ENCODE results near the gene OBI1. TPM values are rescaled to one million over a fixed set of nuclear protein-coding genes. Genes with fewer than 3 reads are reported as not detected.

OBI1 gene
- total RNA-seq, 1 experiment from 2014 or later = 14.0 TPM

DNA sequence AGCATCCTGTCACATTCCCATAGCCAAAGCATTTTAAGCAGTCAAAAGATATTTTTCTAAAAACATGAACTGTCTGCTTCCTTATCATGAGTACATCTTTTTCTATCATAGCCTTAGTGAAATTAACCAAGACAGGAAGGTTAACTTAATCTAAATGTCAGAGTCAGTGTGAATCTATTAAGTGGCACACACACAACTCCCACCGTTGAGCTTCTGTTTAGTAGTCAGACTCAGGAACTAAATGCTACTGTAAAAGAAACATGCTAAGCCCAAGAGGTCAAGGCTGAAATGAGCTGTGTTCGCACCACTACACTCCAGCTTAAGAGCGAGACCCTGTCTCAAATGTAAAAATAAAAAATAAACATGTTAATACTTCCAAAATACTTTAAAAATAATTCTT is 47.9 kb downstream of the OBI1 start:
- no peak for ATAC-seq
- Histone ChIP-seq H3K4me2 (ENCODE audit: low read length) (no peak overlapping the region), H3K79me2 (ENCODE audit: insufficient read depth, low read length) (no peaks in the 10 kb centered on the region), H4K20me1 (ENCODE audit: insufficient read depth) (0 out of 2 replicates have a peak, but pooled peaks cover 6% of the 10 kb centered on the region), H3K4me1 (ENCODE audit: control insufficient read depth in 1 of 2, insufficient read depth in 2 of 2, low read length in 2 of 2) (no peaks in the 10 kb centered on the region), H3K9ac (ENCODE audit: low read length) (no peak overlapping the region), H3K27me3 (ENCODE audit: insufficient read depth, low read length) (no peaks in the 10 kb centered on the region), H3K9me3 (ENCODE audit: control insufficient read depth in 1 of 2, insufficient read depth in 1 of 2, low read depth in 1 of 2, low read length in 2 of 2) (no peaks in the 10 kb centered on the region), H2AFZ (ENCODE audit: low read depth, low read length, poor library complexity, severe bottlenecking) (no peak overlapping the region), H3K36me3 (ENCODE audit: control insufficient read depth in 1 of 2, insufficient read depth in 2 of 2, low read length in 2 of 2) (peaks cover 1 to 5% of the 10 kb centered on the region in 2 experiments; a peak in 2 of 4 replicates), H3K27ac (ENCODE audit: low read depth, low read length) (no peak overlapping the region), H3K9me2 (ENCODE audit: insufficient read depth) (no peaks in the 10 kb centered on the region), H3K4me3 (replicated peaks in 1 of 2; ENCODE audit: low read depth in 1 of 2, low read length in 2 of 2) (no peak overlapping the region)
- POLR2A ChIA-PET = no interaction called here
- RAD21 ChIA-PET (ENCODE audit: low non-redundant PET in 1 of 2, low total read pairs in 2 of 2, uncharacterized antibody in 2 of 2, unreplicated experiment in 2 of 2) = no interaction called here
- TF ChIP-seq POLR2A (IDR thresholded peaks at IDR 0.05; ENCODE audit: borderline replicate concordance, extremely low read depth, insufficient read depth, insufficient read length) (no peak), YY1 (IDR thresholded peaks at IDR 0.05; ENCODE audit: extremely low read depth, insufficient replicate concordance, low read depth, low read length) (no peak), SRF (IDR thresholded peaks at IDR 0.05; ENCODE audit: low read depth) (no peak)
- intact Hi-C loops (cut with micrococcal nuclease) = no loop called here
- CTCF ChIA-PET = no interaction called here
- BruUV-seq (replicated peaks) = no TSS peak
- no peak for DNase-seq (ENCODE audit: low read depth, low spot score)

DNA sequence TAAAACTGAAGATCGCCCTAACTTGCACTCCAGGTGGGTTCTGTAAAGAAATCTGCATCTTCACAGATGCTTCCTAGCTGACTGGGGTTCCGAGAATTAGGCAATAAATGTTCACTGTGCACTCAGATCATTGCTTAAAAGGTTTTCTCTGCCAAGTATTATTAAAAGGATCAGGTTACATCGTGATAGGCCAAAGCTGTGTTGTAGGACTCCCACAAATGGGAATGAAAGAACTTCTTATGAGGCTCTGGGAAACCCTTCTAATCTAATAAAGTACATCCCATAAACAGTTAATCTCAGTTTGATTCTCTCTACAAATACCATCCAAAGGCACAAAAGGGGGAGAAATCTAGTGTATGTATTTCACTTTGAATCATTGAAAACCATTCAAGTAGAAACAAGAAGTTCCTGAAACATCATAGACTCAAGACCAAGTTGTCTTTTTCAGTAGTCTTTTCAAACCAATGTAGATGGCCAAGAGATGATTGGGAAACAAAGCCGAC is 48.5 kb downstream of the OBI1 start:
- DNase-seq (ENCODE audit: low read depth, low spot score) = no peak
- H4K20me1 ChIP-seq (ENCODE audit: insufficient read depth) = 0 out of 2 replicates have a peak, but pooled peaks cover 4% of the 10 kb centered on the region
- no peak overlapping the region for H3K4me2 ChIP-seq (ENCODE audit: low read length)
- no peaks in the 10 kb centered on the region for H3K9me2 ChIP-seq (ENCODE audit: insufficient read depth)
- H2AFZ ChIP-seq (ENCODE audit: low read depth, low read length, poor library complexity, severe bottlenecking) = no peak overlapping the region
- H3K27me3 ChIP-seq (ENCODE audit: insufficient read depth, low read length) = 0 out of 2 replicates have a peak, but pooled peaks cover 4% of the 10 kb centered on the region
- intact Hi-C loops (cut with micrococcal nuclease) = no loop called here
- no peaks in the 10 kb centered on the region for H3K9me3 ChIP-seq (ENCODE audit: control insufficient read depth in 1 of 2, insufficient read depth in 1 of 2, low read depth in 1 of 2, low read length in 2 of 2)
- ChIA-PET CTCF (no interaction called here), POLR2A (no interaction called here), RAD21 (ENCODE audit: low non-redundant PET in 1 of 2, low total read pairs in 2 of 2, uncharacterized antibody in 2 of 2, unreplicated experiment in 2 of 2) (no interaction called here)
- H3K79me2 ChIP-seq (ENCODE audit: insufficient read depth, low read length) = no peaks in the 10 kb centered on the region
- BruUV-seq (replicated peaks) = no TSS peak
- H3K4me3 ChIP-seq (replicated peaks in 1 of 2; ENCODE audit: low read depth in 1 of 2, low read length in 2 of 2) = no peak overlapping the region
- H3K27ac ChIP-seq (ENCODE audit: low read depth, low read length) = no peak overlapping the region
- no peak for ATAC-seq
- peaks cover 0 to 4% of the 10 kb centered on the region in 2 experiments; a peak in 2 of 4 replicates for H3K36me3 ChIP-seq (ENCODE audit: control insufficient read depth in 1 of 2, insufficient read depth in 2 of 2, low read length in 2 of 2)
- TF ChIP-seq, protein P1, sequence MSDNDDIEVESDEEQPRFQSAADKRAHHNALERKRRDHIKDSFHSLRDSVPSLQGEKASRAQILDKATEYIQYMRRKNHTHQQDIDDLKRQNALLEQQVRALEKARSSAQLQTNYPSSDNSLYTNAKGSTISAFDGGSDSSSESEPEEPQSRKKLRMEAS (IDR thresholded peaks at IDR 0.05) = no peak
- no peak for TF ChIP-seq RAD21 (IDR thresholded peaks at IDR 0.05; ENCODE audit: low read depth)
- no peak for TF ChIP-seq CBX3 (IDR thresholded peaks at IDR 0.05; ENCODE audit: low read depth)
- no peak for TF ChIP-seq EZH2 (IDR thresholded peaks at IDR 0.05)
- no peak for TF ChIP-seq JUND (IDR thresholded peaks at IDR 0.05)
- TF ChIP-seq EZH2phosphoT487 (IDR thresholded peaks at IDR 0.05; ENCODE audit: borderline replicate concordance) = no peak
- TF ChIP-seq SIN3A (IDR thresholded peaks at IDR 0.05; ENCODE audit: low read depth) = no peak
- no peak for TF ChIP-seq POLR2A (IDR thresholded peaks at IDR 0.05; ENCODE audit: borderline replicate concordance, extremely low read depth, insufficient read depth, insufficient read length)
- TF ChIP-seq SP1 (IDR thresholded peaks at IDR 0.05; ENCODE audit: low read depth) = no peak
- TF ChIP-seq, protein P2, sequence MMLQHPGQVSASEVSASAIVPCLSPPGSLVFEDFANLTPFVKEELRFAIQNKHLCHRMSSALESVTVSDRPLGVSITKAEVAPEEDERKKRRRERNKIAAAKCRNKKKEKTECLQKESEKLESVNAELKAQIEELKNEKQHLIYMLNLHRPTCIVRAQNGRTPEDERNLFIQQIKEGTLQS (IDR thresholded peaks at IDR 0.05) = no peak
- TF ChIP-seq POLR2AphosphoS5 (IDR thresholded peaks at IDR 0.05; ENCODE audit: low read depth, low read length) = no peak
- TF ChIP-seq, protein P3, sequence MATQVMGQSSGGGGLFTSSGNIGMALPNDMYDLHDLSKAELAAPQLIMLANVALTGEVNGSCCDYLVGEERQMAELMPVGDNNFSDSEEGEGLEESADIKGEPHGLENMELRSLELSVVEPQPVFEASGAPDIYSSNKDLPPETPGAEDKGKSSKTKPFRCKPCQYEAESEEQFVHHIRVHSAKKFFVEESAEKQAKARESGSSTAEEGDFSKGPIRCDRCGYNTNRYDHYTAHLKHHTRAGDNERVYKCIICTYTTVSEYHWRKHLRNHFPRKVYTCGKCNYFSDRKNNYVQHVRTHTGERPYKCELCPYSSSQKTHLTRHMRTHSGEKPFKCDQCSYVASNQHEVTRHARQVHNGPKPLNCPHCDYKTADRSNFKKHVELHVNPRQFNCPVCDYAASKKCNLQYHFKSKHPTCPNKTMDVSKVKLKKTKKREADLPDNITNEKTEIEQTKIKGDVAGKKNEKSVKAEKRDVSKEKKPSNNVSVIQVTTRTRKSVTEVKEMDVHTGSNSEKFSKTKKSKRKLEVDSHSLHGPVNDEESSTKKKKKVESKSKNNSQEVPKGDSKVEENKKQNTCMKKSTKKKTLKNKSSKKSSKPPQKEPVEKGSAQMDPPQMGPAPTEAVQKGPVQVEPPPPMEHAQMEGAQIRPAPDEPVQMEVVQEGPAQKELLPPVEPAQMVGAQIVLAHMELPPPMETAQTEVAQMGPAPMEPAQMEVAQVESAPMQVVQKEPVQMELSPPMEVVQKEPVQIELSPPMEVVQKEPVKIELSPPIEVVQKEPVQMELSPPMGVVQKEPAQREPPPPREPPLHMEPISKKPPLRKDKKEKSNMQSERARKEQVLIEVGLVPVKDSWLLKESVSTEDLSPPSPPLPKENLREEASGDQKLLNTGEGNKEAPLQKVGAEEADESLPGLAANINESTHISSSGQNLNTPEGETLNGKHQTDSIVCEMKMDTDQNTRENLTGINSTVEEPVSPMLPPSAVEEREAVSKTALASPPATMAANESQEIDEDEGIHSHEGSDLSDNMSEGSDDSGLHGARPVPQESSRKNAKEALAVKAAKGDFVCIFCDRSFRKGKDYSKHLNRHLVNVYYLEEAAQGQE (IDR thresholded peaks at IDR 0.05; ENCODE audit: low read depth) = no peak
- no peak for TF ChIP-seq CEBPB (IDR thresholded peaks at IDR 0.05; ENCODE audit: low read depth)
- no peak for TF ChIP-seq YY1 (IDR thresholded peaks at IDR 0.05; ENCODE audit: extremely low read depth, insufficient replicate concordance, low read depth, low read length)
- TF ChIP-seq, protein P4, sequence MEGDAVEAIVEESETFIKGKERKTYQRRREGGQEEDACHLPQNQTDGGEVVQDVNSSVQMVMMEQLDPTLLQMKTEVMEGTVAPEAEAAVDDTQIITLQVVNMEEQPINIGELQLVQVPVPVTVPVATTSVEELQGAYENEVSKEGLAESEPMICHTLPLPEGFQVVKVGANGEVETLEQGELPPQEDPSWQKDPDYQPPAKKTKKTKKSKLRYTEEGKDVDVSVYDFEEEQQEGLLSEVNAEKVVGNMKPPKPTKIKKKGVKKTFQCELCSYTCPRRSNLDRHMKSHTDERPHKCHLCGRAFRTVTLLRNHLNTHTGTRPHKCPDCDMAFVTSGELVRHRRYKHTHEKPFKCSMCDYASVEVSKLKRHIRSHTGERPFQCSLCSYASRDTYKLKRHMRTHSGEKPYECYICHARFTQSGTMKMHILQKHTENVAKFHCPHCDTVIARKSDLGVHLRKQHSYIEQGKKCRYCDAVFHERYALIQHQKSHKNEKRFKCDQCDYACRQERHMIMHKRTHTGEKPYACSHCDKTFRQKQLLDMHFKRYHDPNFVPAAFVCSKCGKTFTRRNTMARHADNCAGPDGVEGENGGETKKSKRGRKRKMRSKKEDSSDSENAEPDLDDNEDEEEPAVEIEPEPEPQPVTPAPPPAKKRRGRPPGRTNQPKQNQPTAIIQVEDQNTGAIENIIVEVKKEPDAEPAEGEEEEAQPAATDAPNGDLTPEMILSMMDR (IDR thresholded peaks at IDR 0.05 in 2 of 3, conservative IDR thresholded peaks at IDR 0.05 in 1 of 3; ENCODE audit: borderline replicate concordance in 1 of 3, insufficient read depth in 1 of 3, low read depth in 2 of 3, low read length in 2 of 3) = no peak
- H3K9ac ChIP-seq (ENCODE audit: low read length) = no peak overlapping the region
- no peaks in the 10 kb centered on the region for H3K4me1 ChIP-seq (ENCODE audit: control insufficient read depth in 1 of 2, insufficient read depth in 2 of 2, low read length in 2 of 2)
